Measurements from ENCODE around the gene SULT2B1. TPM values are rescaled to one million over a fixed set of nuclear protein-coding genes. Genes with fewer than 3 reads are reported as not detected.

Gene SULT2B1
- total and polyA plus RNA-seq, 2 of the 4 experiments (the other 2 are of a cell fraction) = 0.09 TPM; not detected in 1

GRCh38 chr19:48615231-48616040, 63.5 kb downstream of the SULT2B1 start:
- no peak overlapping the region for H3K9ac ChIP-seq (ENCODE audit: low read depth, low read length)
- H2AFZ ChIP-seq (replicated peaks; ENCODE audit: low read length, poor library complexity) = no peak overlapping the region
- H3K23ac ChIP-seq (ENCODE audit: low read depth, low read length) = no peak overlapping the region
- no peak for DNase-seq
- TF ChIP-seq MAFK (IDR thresholded peaks at IDR 0.05; ENCODE audit: low read depth, low read length) (peak; percentile 41), POLR2A (IDR thresholded peaks at IDR 0.05; ENCODE audit: low read depth, low read length) (no peak)
- H3K27me3 ChIP-seq (ENCODE audit: control insufficient read depth, insufficient read depth, low read length) = no peaks in the 10 kb centered on the region
- ChIA-PET CTCF (no interaction called here), POLR2A (ENCODE audit: unreplicated experiment) (no interaction called here)
- no peak overlapping the region for H3K14ac ChIP-seq (replicated peaks; ENCODE audit: low read depth, low read length)
- H3K18ac ChIP-seq (ENCODE audit: low read depth, low read length) = no peak overlapping the region
- no peak overlapping the region for H2BK120ac ChIP-seq (ENCODE audit: low read depth, low read length)
- peaks cover 28% of the 10 kb centered on the region for H3K36me3 ChIP-seq (ENCODE audit: control insufficient read depth, insufficient read depth, low read length)
- intact Hi-C loops (cut with micrococcal nuclease) = no loop called here
- no TSS peak for BruUV-seq (replicated peaks)
- peaks cover 4% of the 10 kb centered on the region for H3K9me1 ChIP-seq (ENCODE audit: insufficient read depth, low read length)
- no peak overlapping the region for H4K91ac ChIP-seq (ENCODE audit: insufficient read depth, low read depth, low read length)
- no peak overlapping the region for H2AK5ac ChIP-seq (ENCODE audit: low read depth, low read length)
- no peak overlapping the region for H3K4ac ChIP-seq (ENCODE audit: low read depth, low read length)
- in situ Hi-C loops (cut with MboI; ENCODE audit: low sequenced_read_pairs) = no loop called here
- H3K27ac ChIP-seq (ENCODE audit: insufficient read depth, low read length) = no peak overlapping the region
- H3K79me1 ChIP-seq (ENCODE audit: low read depth in 1 of 2, low read length in 2 of 2) = peaks cover 16 to 47% of the 10 kb centered on the region in 2 experiments; a peak in 3 of 4 replicates
- 87% methylated on average over 8 of the region's 19 CpGs; no CpG with 5 or more reads in 1 of the 2 experiments for WGBS, 2 experiments (ENCODE audit: extremely low coverage in 2 of 2, insufficient read length in 1 of 2)
- H2BK20ac ChIP-seq (ENCODE audit: low read depth, low read length) = no peak overlapping the region
- no peak for ATAC-seq (ENCODE audit: low read depth)
- no peak overlapping the region for H2BK5ac ChIP-seq (ENCODE audit: low read depth, low read length, poor library complexity, severe bottlenecking)
- H3K4me2 ChIP-seq (ENCODE audit: low read depth, low read length) = no peak overlapping the region
- H2BK15ac ChIP-seq (ENCODE audit: low read depth, low read length) = no peak overlapping the region
- no peaks in the 10 kb centered on the region for H3K9me3 ChIP-seq (ENCODE audit: control insufficient read depth, insufficient read depth, low read length)
- no peak overlapping the region for H4K5ac ChIP-seq (ENCODE audit: low read depth, low read length)
- peaks cover 8% of the 10 kb centered on the region for H3K4me1 ChIP-seq (ENCODE audit: control insufficient read depth, insufficient read depth, low read length)
- no peak overlapping the region for H3K56ac ChIP-seq (ENCODE audit: extremely low read depth, insufficient read depth, low read length)
- dilution Hi-C loops (cut with HindIII; ENCODE audit: low sequenced_read_pairs, unreplicated experiment) = no loop called here
- no peak overlapping the region for H3K4me3 ChIP-seq (ENCODE audit: insufficient read depth, low read depth, low read length)
- H2AK9ac ChIP-seq (replicated peaks; ENCODE audit: low read depth, low read length, poor library complexity) = no peak overlapping the region
- peaks cover 53% of the 10 kb centered on the region for H4K20me1 ChIP-seq (ENCODE audit: insufficient read depth, low read length)
- no peak overlapping the region for H4K8ac ChIP-seq (ENCODE audit: low read depth in 2 of 2, low read length in 2 of 2)
